ENCODE data around the gene BBS9. TPM values are rescaled to one million over a fixed set of nuclear protein-coding genes. Genes with fewer than 3 reads are reported as not detected.

Gene BBS9
- total RNA-seq, 4 donors from 2014 or later = 11.3 to 28.5 (median 20.7) TPM

GRCh38 chr7:33183504-33183903 lies 54.1 kb downstream of the BBS9 start:
- TF ChIP-seq CTCF (IDR thresholded peaks at IDR 0.05) = no peak
- no peak for DNase-seq (ENCODE audit: low spot score)

GRCh38 chr7:33184828-33185227 lies 55.5 kb downstream of the BBS9 start:
- no peak for TF ChIP-seq CTCF (IDR thresholded peaks at IDR 0.05)
- DNase-seq (ENCODE audit: low spot score) (no peak), ATAC-seq (ENCODE audit: low FRiP score) (no peak)

More at GRCh38 chr7:33183504-33183903, 54.1 kb downstream of the BBS9 start:
- ATAC-seq (ENCODE audit: low FRiP score) = no peak

GRCh38 chr7:33185786-33186185 lies 56.4 kb downstream of the BBS9 start:
- no peak for TF ChIP-seq CTCF (IDR thresholded peaks at IDR 0.05)
- no peak for ATAC-seq (ENCODE audit: low FRiP score)
- DNase-seq (ENCODE audit: low spot score) = no peak

GRCh38 chr7:33186192-33186591 lies 56.8 kb downstream of the BBS9 start:
- DNase-seq (ENCODE audit: low spot score) (no peak), ATAC-seq (ENCODE audit: low FRiP score) (no peak)
- no peak for TF ChIP-seq CTCF (IDR thresholded peaks at IDR 0.05)

GRCh38 chr7:33190688-33191304 lies 61.4 kb downstream of the BBS9 start:
- no peak for DNase-seq (ENCODE audit: low spot score)
- ATAC-seq (ENCODE audit: low FRiP score) = no peak

GRCh38 chr7:33191340-33191739 lies 62.0 kb downstream of the BBS9 start:
- ATAC-seq (ENCODE audit: low FRiP score) (no peak), DNase-seq (ENCODE audit: low spot score) (no peak)
- no peak for TF ChIP-seq CTCF (IDR thresholded peaks at IDR 0.05)

More at GRCh38 chr7:33190688-33191304, 61.4 kb downstream of the BBS9 start:
- no peak for TF ChIP-seq CTCF (IDR thresholded peaks at IDR 0.05)

GRCh38 chr7:33192695-33193291 lies 63.4 kb downstream of the BBS9 start:
- no peak for DNase-seq (ENCODE audit: low spot score)
- TF ChIP-seq CTCF (IDR thresholded peaks at IDR 0.05) = no peak

More at GRCh38 chr7:33192695-33193291, 63.4 kb downstream of the BBS9 start:
- no peak for ATAC-seq (ENCODE audit: low FRiP score)
